Upper lobe of right lung (tissue), 1 donor: ENCODE data around the gene ATAT1. TPM values are rescaled to one million over a fixed set of nuclear protein-coding genes. Genes with fewer than 3 reads are reported as not detected.

Experiments
- ATAC-seq: fragments of 200-7000 bp; cut with Tn5 transposase; one replicate; pipeline ENCODE4 v1.9.1; 2020; ENCODE audit warnings: mild to moderate bottlenecking, moderate library complexity
- DNase-seq: peaks from one replicate; pipeline ENCODE4 v3.0.0-alpha.2; 2020
- H3K27ac ChIP-seq: fragments of 200-600 bp; one replicate; pipeline ENCODE4 v1.8.0; 2022
- H3K27me3 ChIP-seq: fragments of 200-600 bp; one replicate; pipeline ENCODE4 v1.8.0; 2022; ENCODE audit warnings: mild to moderate bottlenecking
- H3K36me3 ChIP-seq: fragments of 200-600 bp; one replicate; pipeline ENCODE4 v1.8.0; 2022
- H3K4me1 ChIP-seq: fragments of 200-600 bp; one replicate; pipeline ENCODE4 v1.8.0; 2022
- H3K4me3 ChIP-seq: fragments of 200-600 bp; one replicate; pipeline ENCODE4 v1.8.0; 2022; ENCODE audit warnings: mild to moderate bottlenecking
- H3K9me3 ChIP-seq: fragments of 200-600 bp; one replicate; pipeline ENCODE4 v1.8.0; 2022
- intact Hi-C: fragments of 100-400 bp; cut with DNase I; formaldehyde crosslinking; loops from one replicate; pipeline ENCODE4 v1.11.0; 2022
- total RNA-seq: library from RNA; stranded (reverse); fragmentation: NEBNext Ultra II Directional; extraction: Animal tissue kit (Norgen Biotek cat#: 25700); gene quantifications from one replicate; pipeline ENCODE4 v1.2.1, GENCODE V29; 2021
- TF ChIP-seq, protein P1 (sequence below): fragments of 200-600 bp; IDR thresholded peaks from one replicate; pipeline ENCODE4 v1.8.0; 2022; ENCODE audit warnings: antibody characterized with exemption
- donor health status: DM: no; HTN: yes; CAD: no; lungs with severe emphysema.

Gene ATAT1
- total RNA-seq, 1 donor from 2014 or later, result 7.8 TPM

DNA sequence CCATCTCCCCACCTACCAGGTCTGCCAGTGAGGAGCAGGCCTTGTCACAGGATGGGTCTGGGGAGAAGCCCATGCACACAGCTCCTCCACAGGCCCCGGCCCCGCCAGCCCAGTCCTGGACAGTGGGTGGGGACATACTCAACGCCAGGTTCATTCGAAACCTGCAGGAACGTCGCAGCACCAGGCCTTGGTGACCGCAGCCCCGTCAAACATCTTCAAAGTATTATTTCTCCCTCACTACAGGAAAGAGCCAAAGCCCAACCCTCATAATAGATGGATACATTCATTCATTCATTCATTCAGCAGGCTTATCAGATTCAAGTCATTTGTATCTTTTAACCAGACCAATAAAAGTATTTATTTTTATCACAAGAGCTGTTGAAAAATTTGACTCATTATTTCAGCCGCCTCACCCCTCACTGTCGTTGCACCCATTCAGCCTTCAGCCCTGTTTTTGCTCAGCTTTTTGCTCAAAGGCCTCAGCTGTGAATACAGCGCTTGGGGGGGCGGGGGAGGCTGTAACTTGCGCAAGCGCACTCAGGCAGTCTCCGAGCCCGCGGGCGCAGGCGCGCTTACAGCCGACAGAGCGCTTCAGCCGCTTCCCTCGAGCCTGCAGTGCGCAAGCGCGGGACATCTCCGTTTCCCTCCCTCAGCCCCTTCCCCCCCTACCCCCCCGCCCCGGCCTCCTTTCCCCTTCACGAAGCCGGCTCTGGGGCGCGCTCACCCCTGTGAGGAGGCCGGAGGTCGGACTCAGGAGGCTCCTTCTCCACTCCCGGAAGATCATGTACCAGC is 20.0 kb downstream of the ATAT1 start, which contains the start of gene C6orf136:
TSS of gene C6orf136 (plus strand) at position 684 of the 792 bp plus-strand sequence. CDS start at position 783, 99 bp downstream.
- peak; percentile 94 for ATAC-seq
- no peaks in the 10 kb centered on the region for H3K27me3 ChIP-seq
- TF ChIP-seq, protein P1, sequence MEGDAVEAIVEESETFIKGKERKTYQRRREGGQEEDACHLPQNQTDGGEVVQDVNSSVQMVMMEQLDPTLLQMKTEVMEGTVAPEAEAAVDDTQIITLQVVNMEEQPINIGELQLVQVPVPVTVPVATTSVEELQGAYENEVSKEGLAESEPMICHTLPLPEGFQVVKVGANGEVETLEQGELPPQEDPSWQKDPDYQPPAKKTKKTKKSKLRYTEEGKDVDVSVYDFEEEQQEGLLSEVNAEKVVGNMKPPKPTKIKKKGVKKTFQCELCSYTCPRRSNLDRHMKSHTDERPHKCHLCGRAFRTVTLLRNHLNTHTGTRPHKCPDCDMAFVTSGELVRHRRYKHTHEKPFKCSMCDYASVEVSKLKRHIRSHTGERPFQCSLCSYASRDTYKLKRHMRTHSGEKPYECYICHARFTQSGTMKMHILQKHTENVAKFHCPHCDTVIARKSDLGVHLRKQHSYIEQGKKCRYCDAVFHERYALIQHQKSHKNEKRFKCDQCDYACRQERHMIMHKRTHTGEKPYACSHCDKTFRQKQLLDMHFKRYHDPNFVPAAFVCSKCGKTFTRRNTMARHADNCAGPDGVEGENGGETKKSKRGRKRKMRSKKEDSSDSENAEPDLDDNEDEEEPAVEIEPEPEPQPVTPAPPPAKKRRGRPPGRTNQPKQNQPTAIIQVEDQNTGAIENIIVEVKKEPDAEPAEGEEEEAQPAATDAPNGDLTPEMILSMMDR, result no peak
- H3K4me3 ChIP-seq, result peak within 1 kb of the TSS; percentile 98
- peaks cover 24% of the 10 kb centered on the region for H3K36me3 ChIP-seq
- H3K9me3 ChIP-seq, result no peaks in the 10 kb centered on the region
- peaks cover 6% of the 10 kb centered on the region for H3K4me1 ChIP-seq
- DNase-seq, result peak; percentile 96
- peak within 1 kb of the TSS; percentile 88 for H3K27ac ChIP-seq
- intact Hi-C loops, result no loop called here

DNA sequence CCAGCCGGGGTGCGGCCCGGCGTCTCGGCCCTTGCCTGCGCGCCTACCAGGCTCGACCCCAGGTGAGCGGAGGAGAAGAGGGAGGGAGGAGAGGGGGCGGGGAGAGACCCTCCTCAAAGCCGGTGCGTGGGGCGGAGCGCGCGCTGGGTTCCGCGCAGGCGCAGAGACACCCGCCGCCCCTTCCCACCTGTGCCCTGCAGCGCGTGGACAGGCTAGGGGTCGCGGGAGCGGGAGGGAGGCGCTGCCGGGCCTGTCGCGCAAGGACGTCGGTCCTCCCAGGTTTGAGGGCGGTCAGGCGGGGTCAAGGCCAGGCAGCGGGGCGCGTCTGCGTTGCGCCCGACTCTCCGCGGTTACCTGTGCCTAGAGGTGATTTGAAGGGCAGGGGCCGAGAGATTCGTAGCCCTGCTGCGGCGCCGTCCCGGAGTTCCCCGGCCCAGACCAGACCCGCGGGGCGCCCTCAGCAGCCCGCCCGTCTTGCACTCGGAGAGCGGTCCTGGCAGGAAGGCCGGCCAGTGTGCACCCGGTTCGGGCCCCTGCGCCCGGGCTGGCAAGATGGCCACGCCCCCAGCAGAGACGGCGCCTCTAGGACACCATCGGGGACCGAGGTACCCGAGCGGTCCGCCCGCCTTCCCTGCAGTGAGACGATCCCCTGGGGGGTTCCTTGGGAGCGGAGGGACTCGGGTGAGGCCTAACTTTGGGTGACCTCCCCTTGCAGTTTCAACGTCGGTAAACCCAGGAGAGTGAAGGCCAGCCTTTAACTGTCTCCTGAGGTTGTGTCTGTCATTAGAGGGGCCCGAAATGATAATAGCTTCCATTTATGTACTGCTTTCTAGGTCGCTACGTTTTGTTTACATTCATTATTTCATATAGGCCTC is 20.8 kb downstream of the ATAT1 start:
- peak overlapping the region; percentile 98 for H3K4me3 ChIP-seq
- DNase-seq (peak; percentile 91), ATAC-seq (peak; percentile 88)
- no peaks in the 10 kb centered on the region for H3K27me3 ChIP-seq
- H3K27ac ChIP-seq, result peak overlapping the region; percentile 88
- peaks cover 29% of the 10 kb centered on the region for H3K36me3 ChIP-seq
- TF ChIP-seq, protein P1, result no peak
- peaks cover 6% of the 10 kb centered on the region for H3K4me1 ChIP-seq
- intact Hi-C loops, result no loop called here
- H3K9me3 ChIP-seq, result no peaks in the 10 kb centered on the region

DNA sequence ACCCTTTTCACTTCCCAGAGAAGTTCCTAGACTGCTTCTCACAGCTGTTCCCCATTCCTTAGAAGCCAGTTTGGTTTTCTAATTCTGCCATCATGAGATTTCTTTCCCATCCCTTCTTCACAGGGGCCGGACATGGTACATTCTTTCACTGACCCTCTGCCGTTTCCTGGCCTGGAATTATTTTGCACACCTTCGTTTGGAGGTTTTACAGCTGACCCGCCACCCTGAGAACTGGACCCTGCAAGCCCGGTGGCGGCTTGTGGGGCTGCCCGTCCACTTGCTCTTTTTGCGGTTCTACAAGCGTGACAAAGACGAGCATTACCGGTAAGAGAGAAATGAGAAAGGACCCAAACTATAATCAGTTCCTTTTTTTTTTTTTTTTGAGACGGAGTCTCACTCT is 24.5 kb downstream of the ATAT1 start:
- Histone ChIP-seq H3K4me1 (peaks cover 6% of the 10 kb centered on the region), H3K27me3 (no peaks in the 10 kb centered on the region), H3K36me3 (peaks cover 55% of the 10 kb centered on the region), H3K9me3 (no peaks in the 10 kb centered on the region), H3K4me3 (no peak overlapping the region), H3K27ac (no peak overlapping the region)
- no peak for ATAC-seq
- TF ChIP-seq, protein P1, result no peak
- DNase-seq, result no peak
- intact Hi-C loops, result no loop called here

DNA sequence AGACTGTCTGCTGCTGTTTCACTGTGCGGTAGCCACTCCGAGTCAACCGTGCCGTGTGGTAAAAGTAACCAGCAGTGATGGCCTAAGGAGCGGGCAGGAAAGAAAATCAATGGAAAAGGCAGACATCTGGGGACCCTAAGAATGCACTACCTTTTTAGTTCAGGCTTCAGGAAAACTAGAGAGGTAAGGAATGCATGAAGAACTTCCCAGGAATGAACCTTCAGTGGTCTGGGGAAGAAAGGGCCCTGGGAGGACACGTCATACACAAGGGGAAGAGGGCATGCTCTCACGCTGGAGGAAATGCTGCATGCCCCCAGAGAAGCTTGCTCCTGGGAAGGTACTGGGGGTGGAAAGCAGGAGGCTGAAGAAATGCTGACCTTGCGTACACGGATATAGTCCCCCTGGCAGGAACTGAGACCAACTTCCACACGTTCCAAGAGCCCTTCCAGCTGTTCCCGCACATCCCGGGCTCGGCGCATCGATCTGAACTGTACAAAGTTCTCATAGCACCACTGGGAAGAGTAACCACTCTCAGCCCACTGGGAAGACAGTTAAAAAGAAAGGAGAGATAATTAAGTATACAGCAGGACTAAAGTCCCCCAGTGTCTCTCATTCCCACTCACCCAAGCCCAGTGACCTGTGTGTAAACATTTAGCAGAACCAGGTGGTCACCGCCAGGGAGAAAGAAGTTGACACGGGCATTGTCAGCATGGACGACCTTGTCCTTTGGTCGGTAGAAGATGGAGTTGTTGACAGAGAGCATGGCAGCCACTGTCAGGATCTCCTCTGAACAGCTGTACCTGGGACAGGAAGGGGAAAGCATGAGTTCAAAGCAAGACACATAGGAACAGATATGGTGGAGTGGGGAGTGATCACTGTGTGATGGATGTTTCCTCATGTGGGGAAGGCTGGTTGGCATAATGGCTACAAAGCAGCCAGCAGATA is 28.4 kb downstream of the ATAT1 start:
- no peaks in the 10 kb centered on the region for H3K4me1 ChIP-seq
- no peak overlapping the region for H3K4me3 ChIP-seq
- no peaks in the 10 kb centered on the region for H3K27me3 ChIP-seq
- DNase-seq (no peak), ATAC-seq (no peak)
- TF ChIP-seq, protein P1, result no peak
- no peak overlapping the region for H3K27ac ChIP-seq
- no peaks in the 10 kb centered on the region for H3K9me3 ChIP-seq
- intact Hi-C loops, result no loop called here
- peaks cover 95% of the 10 kb centered on the region for H3K36me3 ChIP-seq

DNA sequence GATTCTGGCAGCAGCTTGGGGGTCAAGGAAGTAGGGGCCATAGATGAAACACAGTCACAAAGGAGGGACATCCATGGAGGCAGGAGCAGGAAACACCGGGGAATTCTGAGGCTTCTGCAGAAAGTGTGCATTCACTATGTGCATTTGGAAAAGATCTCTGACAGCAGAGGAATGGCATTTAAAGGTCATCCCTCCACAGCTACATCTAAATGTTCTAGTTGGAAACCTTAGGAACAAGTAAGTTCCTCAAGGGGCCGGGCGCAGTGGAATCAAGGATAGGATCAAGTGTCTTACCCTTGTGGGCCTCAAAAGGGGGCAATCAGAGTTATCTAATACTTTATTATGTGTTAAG is 29.0 kb downstream of the ATAT1 start:
- no peak for ATAC-seq

More for the DNA sequence above, 29.0 kb downstream of the ATAT1 start:
- TF ChIP-seq, protein P1, result no peak
- H3K4me1 ChIP-seq, result no peaks in the 10 kb centered on the region
- DNase-seq, result no peak
- no peak overlapping the region for H3K4me3 ChIP-seq
- no peak overlapping the region for H3K27ac ChIP-seq
- H3K27me3 ChIP-seq, result no peaks in the 10 kb centered on the region
- intact Hi-C loops, result no loop called here
- H3K36me3 ChIP-seq, result peaks cover 100% of the 10 kb centered on the region
- H3K9me3 ChIP-seq, result no peaks in the 10 kb centered on the region
